ENCODE data around the gene MDH1. TPM values are rescaled to one million over a fixed set of nuclear protein-coding genes. Genes with fewer than 3 reads are reported as not detected.
A peak's percentile ranks its signal among the peaks of the same experiment; 100 is the strongest.

MDH1 gene
- total and polyA plus RNA-seq, 2 donors (not counting 1 experiment from before 2014, with no cell fraction given), result 65.7 to 87.8 TPM

GRCh38 chr2:63589148-63589958 lies 590 bp downstream of the MDH1 start:
- H3K4me3 ChIP-seq (ENCODE audit: control extremely low read depth in 1 of 5, extremely low read depth in 1 of 5, insufficient read depth in 1 of 5, low read depth in 2 of 5, low read length in 4 of 5), result peak overlapping the region; percentile 93 to 98 (median 94)
- peak overlapping the region; percentile 91 for H3K4me3 Mint-ChIP-seq
- no peaks in the 10 kb centered on the region for H3K9me3 Mint-ChIP-seq (ENCODE audit: insufficient read depth)
- peak; percentile 12 for DNase-seq
- no peaks in the 10 kb centered on the region for H3K27me3 ChIP-seq (replicated peaks in 1 of 4; ENCODE audit: control extremely low read depth in 1 of 4, control insufficient read depth in 3 of 4, insufficient read depth in 4 of 4, low read length in 3 of 4)
- no peak for ATAC-seq (ENCODE audit: low read depth)
- H3K27ac ChIP-seq (ENCODE audit: low read length in 2 of 2), result peak overlapping the region; percentile 93 to 94
- CTCF ChIA-PET, result interaction anchor here (0.8 to 1.3 kb wide), 4 partner anchors 11 to 268 kb away, joined by 3 to 6 read pairs (median 4); partner anchors contain the start of gene UGP2
- peak overlapping the region; percentile 93 for H3K27ac Mint-ChIP-seq
- H2AFZ ChIP-seq (ENCODE audit: insufficient read depth, low read depth, low read length, poor library complexity, severe bottlenecking), result peak overlapping the region; percentile 98
- peaks cover 62% of the 10 kb centered on the region for H3K79me2 ChIP-seq (ENCODE audit: control insufficient read depth, insufficient read depth, low read length)
- H3K4me1 ChIP-seq (ENCODE audit: control insufficient read depth in 2 of 2, insufficient read depth in 2 of 2, low read length in 2 of 2), result peaks cover 14 to 19% of the 10 kb centered on the region in 2 donors
- no peaks in the 10 kb centered on the region for H3K27me3 Mint-ChIP-seq
- WGBS (ENCODE audit: insufficient coverage), result 0% methylated on average over 14 of the region's 26 CpGs
- H4K20me1 ChIP-seq (ENCODE audit: control insufficient read depth, insufficient read depth, low read length, poor library complexity, severe bottlenecking), result no peaks in the 10 kb centered on the region
- intact Hi-C loops (cut with micrococcal nuclease), result loop anchor here (2.0 to 10.0 kb wide), 7 partner anchors 428 to 1897 kb away; partner anchors contain the start of genes AFTPH, COMMD1, EHBP1 and SPRED2
- H3K9me3 ChIP-seq (ENCODE audit: control extremely low read depth in 1 of 3, control insufficient read depth in 2 of 3, insufficient read depth in 1 of 3, low read length in 2 of 3), result no peaks in the 10 kb centered on the region
- TF ChIP-seq CTCF (IDR thresholded peaks at IDR 0.05) (no peak), EZH2 (IDR thresholded peaks at IDR 0.05; ENCODE audit: borderline replicate concordance, insufficient read depth, low read depth, low read length, poor library complexity, severe bottlenecking) (no peak)
- peak overlapping the region; percentile 92 for H3K4me2 ChIP-seq (replicated peaks; ENCODE audit: low read depth, low read length, poor library complexity, severe bottlenecking)
- POLR2A ChIA-PET, result interaction anchor here (1.8 to 2.2 kb wide), 2 partner anchors 251 to 884 kb away, joined by 6 to 14 read pairs; partner anchors contain the start of genes EHBP1 and UGP2
- peaks cover 0 to 10% of the 10 kb centered on the region in 2 experiments for H3K36me3 ChIP-seq (replicated peaks in 1 of 2; ENCODE audit: control extremely low read depth in 1 of 2, control insufficient read depth in 1 of 2, extremely low read depth in 1 of 2, insufficient read depth in 2 of 2, low read length in 1 of 2)
- peaks cover 40% of the 10 kb centered on the region for H3K4me1 Mint-ChIP-seq
- peak overlapping the region; percentile 96 for H3K9ac ChIP-seq (ENCODE audit: low read length)

All from B cell (primary cell).